GM18867 (cell line): ENCODE data around the gene PROKR1.
"Not testable (repeated sequence)": the region's sequence is repeated elsewhere in the genome, so short reads cannot be mapped to it uniquely, and the experiment has no call there.

Experiments
- ATAC-seq: cut with Tn5 transposase; IDR thresholded peaks from one replicate; pipeline ENCODE4 v1.9.1; 2021; ENCODE audit warnings: mild to moderate bottlenecking, moderate library complexity; ENCODE audit not compliant: unreplicated experiment

The PROKR1 gene

DNA sequence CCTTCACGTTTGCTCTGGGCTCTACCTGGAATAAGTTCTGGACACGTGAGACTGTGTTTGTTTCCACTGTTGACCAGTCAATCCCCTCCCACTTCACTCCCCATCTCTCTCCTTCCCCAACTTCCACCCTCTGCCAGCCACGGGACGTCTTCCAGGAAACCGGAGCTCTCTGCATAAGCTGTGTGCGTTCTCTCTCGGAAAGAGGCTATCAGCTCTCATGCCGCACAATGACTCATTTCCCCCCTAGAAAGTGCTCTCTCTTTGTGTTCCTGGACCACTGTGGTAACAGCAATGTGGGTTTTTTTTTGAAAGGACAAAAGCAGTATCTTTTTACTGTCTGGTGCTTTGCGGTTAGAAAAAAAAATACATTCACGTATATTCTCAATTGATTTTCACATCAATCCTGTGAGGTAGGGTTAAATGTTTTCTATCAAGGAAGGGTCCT, 10.2 kb downstream of the PROKR1 start:
- ATAC-seq: peak; percentile 88

DNA sequence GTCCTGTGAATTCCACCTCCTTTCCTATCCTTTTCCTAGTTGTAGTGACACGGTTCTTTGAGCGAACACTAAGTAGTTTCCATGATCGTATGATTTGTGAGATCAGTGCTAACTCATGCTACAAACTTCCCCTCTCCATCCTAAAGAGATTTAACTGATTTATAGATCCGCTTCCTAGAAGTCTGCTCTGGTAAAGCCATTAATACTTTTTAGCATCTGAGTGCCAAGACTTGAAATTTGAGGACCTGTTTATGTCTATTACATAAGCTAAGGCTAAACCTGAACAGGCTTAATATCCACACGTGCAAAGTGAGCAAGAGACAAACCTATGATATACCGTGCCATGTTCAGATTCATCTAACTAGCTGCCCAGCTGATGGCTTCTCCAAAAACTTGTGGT, 14.9 kb downstream of the PROKR1 start:
- ATAC-seq: no peak

GRCh38 chr2:68659081-68659480, 15.7 kb downstream of the PROKR1 start:
- no peak for ATAC-seq

DNA sequence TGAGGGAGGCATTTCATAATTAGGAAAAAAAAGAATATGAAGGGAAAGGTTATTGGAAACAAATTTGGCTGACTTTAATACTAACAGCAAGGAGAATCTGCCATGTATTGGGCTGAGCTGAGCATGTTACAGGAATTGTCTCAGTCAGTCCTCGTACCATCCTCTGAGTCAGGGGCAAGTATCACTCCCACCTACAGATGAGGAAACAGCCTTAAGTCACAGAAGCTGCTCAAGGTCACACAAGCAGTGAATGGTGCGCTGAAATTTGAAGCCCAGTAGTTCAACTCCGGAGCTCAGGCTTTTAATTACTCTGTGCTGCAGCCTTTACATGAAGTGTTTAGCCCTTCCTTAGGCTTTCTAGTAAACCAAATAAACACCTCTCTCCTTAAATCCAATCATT, 17.3 kb downstream of the PROKR1 start:
- no peak for ATAC-seq

DNA sequence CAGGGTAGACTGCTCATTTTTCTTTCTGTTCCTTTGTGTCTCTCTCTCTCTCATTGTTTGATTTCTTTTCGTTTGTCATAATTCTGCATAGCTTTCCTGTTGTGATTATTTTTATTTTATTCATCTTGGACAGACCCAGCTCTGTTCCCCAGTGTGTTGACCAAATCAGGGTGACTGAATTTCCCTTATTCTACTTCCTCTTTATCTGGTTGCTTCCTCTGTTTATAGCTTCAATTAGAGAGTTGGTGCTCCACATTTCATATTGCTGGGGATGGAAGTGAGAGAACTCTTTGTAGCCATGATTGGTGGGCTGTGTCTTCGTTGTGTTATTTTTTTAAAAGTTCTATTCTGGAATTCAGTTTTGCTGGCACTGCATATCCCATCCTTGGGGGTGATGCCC, 19.1 kb downstream of the PROKR1 start:
- no peak for ATAC-seq

DNA sequence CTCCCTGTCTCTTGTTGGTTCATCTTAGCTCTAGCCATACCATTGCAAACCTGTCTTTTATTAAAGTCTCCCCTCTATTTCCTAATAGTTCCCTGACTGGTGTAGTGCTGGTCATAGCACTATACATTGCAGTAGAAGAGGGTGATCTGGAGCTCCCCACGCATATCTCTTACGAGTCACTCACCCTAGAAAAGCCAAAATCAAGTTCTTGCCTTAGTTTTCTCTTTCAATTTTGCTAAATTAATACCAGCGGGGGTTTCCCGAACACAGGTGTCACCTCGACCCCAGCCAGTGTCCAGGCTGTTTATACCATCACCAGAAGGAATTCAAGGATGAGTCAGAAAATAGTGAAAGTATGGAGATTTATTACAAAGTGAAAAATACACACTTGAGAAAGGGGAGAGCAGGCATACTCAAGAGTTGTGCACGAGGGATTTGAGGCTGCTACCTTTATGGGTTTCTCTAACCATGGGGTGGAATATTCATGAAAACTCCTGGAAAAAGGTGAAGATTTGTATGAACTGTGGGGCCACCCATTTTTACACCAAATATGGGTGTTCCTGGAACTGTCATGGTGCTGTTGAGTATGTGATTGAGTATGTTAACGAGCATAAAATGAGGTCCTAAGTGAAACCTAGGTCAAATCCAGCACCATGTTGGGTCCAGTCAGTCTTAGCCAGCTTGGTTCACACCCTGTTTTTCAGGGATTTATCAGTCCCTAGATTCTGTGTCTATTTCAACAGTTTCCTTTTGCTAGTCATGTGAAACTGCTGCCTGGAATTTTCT, 20.2 kb downstream of the PROKR1 start:
- ATAC-seq: no peak

DNA sequence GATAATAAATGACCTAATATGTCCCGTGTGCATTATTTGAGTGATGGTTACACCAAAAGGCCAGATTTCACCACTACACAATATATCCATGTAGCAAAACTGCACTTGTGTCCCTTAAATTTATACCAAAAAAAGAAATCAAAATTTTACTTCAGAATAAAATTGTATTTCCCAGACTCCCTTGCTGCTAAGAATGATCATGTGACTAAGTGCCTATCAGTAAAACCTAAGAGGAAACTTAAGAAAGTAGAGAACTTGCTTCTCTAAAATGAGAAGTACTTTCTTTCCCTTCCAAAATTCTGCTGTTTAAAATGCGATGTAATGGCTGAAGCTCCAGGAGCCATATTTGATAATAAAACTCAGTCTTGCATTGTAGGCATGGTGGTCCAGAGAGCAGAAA, 24.0 kb downstream of the PROKR1 start:
- no peak for ATAC-seq

DNA sequence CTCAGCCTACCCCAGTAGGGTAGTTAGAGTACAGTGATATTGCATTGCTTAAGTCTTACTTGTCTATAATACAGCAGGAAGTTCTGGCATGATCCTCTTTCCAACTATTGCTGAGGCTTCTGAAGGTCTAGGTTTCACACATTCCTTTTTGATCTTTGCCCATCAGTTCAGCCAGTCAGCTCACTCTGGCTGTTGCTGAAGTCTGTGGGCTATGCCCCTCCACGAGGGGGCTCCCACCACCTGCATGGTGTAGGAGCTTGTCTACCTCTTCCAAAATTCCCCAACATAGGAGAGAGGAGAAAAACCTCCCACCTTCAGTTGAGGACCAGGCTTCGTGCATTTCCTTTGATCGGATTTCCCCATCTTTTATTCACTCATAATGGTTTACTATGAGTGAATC, 26.3 kb downstream of the PROKR1 start:
- no peak for ATAC-seq

- ATAC-seq: no peak
Observed at GRCh38 chr2:68671961-68672360, 28.6 kb downstream of the PROKR1 start.

GRCh38 chr2:68673631-68674030, 30.3 kb downstream of the PROKR1 start:
- ATAC-seq: no peak

DNA sequence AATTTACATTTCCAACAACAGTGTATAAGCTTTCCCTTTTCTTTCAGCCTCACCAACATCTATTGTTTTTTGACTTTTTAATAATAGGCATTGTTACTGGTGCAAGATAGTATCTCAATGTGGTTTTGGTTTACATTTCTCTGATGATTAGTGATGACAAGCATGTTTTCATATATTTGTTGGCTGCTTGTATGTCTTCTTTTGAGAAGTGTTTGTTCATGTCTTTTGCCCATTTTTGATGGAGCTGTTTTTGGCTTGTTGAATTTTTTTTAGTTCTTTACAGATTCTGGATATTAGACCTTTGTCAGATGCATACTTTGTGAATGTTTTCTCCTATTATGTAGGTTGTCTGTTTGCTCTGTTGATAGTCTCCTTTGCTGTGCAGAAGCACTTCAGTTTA, 32.1 kb downstream of the PROKR1 start:
- ATAC-seq: no peak

GRCh38 chr2:68677837-68678236, 34.5 kb downstream of the PROKR1 start:
- not testable (repeated sequence) for ATAC-seq

DNA sequence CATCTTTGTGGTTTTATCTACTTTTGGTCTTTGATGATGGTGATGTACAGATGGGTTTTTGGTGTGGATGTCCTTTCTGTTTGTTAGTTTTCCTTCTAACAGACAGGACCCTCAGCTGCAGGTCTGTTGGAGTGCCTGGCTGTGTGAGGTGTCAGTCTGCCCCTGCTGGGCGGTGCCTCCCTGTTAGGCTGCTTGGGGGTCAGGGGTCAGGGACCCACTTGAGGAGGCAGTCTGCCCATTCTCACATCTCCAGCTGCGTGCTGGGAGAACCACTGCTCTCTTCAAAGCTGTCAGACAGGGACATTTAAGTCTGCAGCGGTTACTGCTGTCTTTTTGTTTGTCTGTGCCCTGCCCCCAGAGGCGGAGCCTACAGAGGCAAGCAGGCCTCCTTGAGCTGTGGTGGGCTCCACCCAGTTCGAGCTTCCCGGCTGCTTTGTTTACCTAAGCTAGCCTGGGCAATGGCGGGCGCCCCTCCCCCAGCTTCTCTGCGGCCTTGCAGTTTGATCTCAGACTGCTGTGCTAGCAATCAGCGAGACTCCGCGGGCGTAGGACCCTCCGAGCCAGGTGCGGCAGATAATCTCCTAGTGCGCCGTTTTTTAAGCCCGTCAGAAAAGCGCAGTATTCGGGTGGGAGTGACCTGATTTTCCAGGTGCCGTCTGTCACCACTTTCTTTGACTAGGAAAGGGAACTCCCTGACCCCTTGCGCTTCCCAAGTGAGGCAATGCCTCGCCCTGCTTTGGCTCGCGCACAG, 36.0 kb downstream of the PROKR1 start:
- not testable (repeated sequence) for ATAC-seq

GRCh38 chr2:68679917-68680267, 36.5 kb downstream of the PROKR1 start:
- ATAC-seq: not testable (repeated sequence)

DNA sequence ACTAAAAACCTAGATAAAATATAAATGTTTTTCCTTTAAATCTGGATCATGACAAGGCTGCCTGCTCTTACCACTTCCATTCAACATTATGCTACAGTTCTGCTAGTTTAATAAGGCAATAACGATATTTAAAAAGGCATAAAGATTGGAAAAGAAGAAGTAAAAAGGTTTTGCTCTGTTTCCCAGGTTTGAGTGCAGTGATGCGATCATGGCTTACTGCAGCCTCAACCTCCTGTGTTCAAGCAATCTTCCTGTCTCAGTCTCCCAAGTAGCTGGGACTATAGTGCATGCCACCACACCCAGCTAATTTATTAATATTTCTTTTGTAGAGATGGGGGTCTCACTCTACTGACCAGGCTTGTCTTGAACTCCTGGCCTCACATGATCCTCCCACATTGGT, 40.8 kb downstream of the PROKR1 start:
- no peak for ATAC-seq

DNA sequence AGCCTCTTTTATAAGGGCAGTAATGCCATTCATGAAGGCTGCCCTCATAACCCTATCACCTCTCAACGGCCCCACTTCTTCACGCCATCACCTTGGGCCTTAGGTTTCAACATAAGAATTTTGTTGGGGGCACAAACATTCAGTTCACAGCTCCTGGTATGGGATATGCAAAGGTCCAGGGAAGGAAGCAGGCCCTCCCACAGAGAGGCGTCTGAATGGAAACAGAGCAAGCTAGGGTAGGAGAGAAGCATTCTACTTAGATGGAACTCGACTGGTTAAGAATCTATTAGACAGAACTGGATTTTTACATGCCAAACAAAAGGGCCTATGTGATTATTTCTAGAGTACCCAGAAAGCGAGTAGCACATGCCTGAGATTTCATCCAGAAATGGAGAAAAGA, 42.8 kb downstream of the PROKR1 start:
- ATAC-seq: no peak

DNA sequence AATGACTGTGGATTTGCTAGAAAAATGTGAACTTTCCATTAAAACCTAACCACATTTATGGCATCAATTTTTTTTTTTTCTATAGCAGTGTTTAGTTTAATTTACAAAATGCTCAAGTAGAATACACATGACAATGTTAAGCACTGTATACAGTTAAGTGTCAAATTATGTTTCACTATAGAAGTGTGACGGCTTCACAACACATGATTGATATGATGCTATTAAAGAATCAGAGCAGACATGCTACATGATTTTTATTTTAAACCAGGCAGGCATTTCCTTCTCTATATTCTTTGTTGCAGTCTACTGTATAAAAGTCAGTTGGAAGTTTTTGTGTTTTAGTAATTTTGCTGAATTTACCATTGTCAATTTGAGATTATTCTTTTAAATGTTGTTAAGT, 43.6 kb downstream of the PROKR1 start:
- ATAC-seq: no peak

DNA sequence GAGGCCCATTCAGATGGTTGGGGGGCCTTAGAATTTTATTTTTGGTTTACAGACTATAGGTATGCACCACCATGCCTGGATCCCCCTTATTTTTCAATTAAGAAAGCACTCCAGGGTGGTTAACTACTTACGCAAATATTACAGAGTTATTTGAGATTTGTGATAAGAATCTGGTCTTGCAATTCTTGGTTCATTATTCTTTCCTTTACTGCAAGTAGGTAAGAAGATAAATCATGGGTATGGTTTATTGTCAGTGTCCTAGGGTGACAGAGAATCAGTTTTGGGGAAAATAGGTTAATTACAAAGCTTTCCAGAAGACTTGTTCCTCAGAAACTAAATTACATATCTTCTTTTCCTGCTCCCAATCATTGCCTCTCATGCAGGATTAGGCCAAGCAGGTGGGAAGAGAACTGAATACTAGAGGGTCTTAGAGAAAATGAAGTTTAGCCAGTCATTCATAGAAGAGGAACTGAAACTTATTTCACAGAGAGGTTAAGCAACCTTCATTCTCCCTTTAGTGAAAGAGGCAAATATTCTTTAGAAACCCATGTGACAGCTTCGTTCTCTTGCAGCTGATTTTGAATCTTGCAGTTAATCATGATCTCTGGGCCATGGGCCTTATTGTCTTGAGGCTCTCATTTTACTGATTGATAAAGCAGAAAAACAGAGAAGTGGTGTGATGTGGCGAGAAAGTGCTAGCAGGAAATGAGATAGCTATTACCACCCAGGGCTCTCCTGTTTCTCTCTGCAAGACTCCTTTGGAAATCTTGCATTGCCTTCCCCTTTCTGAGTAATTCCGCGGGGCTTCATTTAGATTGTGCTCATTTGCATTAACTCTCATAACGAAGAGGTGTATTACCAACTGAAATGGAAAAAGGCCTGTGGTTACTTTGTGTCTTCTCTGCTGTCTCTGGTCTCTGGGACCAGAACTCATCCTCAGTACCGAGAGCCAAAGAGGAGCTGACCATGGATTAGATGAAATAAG, 46.5 kb downstream of the PROKR1 start:
- ATAC-seq: peak; percentile 91

- ATAC-seq: no peak
Observed at GRCh38 chr2:68690851-68691250, 47.5 kb downstream of the PROKR1 start.

DNA sequence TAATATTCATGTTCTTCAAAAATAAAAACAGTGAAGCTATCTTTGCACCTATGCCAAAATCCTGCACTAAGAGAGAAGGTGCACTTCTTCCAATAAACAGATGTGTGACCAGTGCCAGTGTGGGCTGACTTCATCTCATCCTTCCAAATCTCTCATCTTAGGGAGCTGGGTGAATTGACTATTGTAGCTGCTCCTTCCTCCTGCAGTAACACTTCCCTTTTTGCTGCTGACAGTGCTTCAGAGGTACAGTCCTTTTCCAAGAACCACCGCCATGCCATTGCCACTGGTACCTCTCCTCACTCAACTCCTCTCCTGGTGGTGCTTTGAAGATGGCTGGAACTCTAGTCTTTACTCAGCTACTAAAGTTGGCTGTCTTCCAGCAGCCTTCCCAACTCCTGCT, 49.1 kb downstream of the PROKR1 start:
- no peak for ATAC-seq

DNA sequence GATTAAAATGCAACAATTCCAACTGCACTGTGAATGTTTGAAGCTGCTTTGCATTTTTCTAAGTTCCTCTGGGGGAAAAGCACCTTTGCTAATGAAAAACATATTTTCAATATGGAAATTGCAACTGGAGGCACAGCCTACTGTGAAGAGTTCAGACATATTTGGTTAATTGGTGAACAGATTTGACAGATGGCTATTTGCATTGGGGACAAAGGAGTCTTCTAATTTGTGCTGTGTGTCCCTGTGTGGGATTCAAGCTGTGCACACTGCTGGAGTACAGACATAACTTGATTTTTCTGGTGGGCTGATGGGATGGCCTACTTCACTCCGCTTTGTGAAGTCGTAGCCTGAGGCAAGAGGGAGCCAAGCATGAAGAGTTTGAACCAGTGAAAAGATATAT, 50.6 kb downstream of the PROKR1 start:
- ATAC-seq: no peak
